K562 (cell line): ENCODE measurements around the gene SEC14L3. TPM values are rescaled to one million over a fixed set of nuclear protein-coding genes. Genes with fewer than 3 reads are reported as not detected.

Source experiments
- POLR2B ChIP-seq: fragments of 450-650 bp; IDR thresholded peaks from 2 replicates; pipeline ENCODE4 v1.6.1; 2018; ENCODE audit warnings: low read depth; ENCODE audit not compliant: partially characterized antibody
- POLR2H ChIP-seq: IDR thresholded peaks from 2 replicates; pipeline ENCODE4 v1.6.1; 2016; ENCODE audit warnings: missing genetic modification characterization, low read depth, mild to moderate bottlenecking, control low read depth, missing compliant biosample characterization, moderate library complexity
- RB1 ChIP-seq: fragments of 450-650 bp; IDR thresholded peaks from 2 replicates; pipeline ENCODE4 v1.6.1; 2017; ENCODE audit warnings: low read depth, mild to moderate bottlenecking
- SMAD4 ChIP-seq: fragments of 250-450 bp; sonication (Bioruptor Pico); conservative IDR thresholded peaks from 2 replicates; pipeline ENCODE4 v1.8.0; 2021; ENCODE audit warnings: inconsistent platforms, mild to moderate bottlenecking, moderate library complexity
- polyA plus RNA-seq, 8 experiments: library from polyadenylated mRNA; depleted of rRNA in 4 of 8; stranded (reverse) in 5 of 8; unstranded in 3 of 8; fragments of >200 nt; fragmentation: Nextera tagmentation in 2 of 8; fragmentation: Illumina TruSeq in 1 of 8; extraction: Ambion mirVana in 2 of 8; extraction: Trizol in 1 of 8; gene quantifications; 2 replicates each; pipeline versions ENCODE4 v1.2.1 to v1.2.3, GENCODE V29; 2011 to 2014; ENCODE audit warnings: inconsistent platforms in 1 of 8, missing spikeins in 1 of 8
- total RNA-seq, 7 experiments: library from RNA; depleted of rRNA in 6 of 7; stranded (reverse); fragments of >200 nt in 6 of 7; fragmentation: Illumina TruSeq in 2 of 7; extraction: Trizol in 2 of 7; gene quantifications; 2 replicates each; pipeline versions ENCODE4 v1.2.1 to v1.2.3, GENCODE V29; 2011 to 2021; ENCODE audit warnings: low replicate concordance in 1 of 7
- TF ChIP-seq, protein P1 (sequence below): fragments of 450-650 bp; IDR thresholded peaks from 2 replicates; pipeline ENCODE4 v1.6.1; 2017; ENCODE audit warnings: antibody characterized with exemption, mild to moderate bottlenecking
- TF ChIP-seq, protein P2 (sequence below): sonication (generic); formaldehyde crosslinking; IDR thresholded peaks from 2 replicates; pipeline ENCODE4 v1.8.0; 2022; ENCODE audit warnings: mild to moderate bottlenecking, missing genetic modification reagents
- TF ChIP-seq, protein P3 (sequence below), 2 experiments: fragments of 200-800 bp in 1 of 2; sonication (Bioruptor generic) in 1 of 2; sonication (generic) in 1 of 2; formaldehyde crosslinking in 1 of 2; IDR thresholded peaks in 1 of 2; conservative IDR thresholded peaks in 1 of 2; 2 replicates each; pipeline versions ENCODE4 v1.5.0 to v1.6.1; 2016 to 2020; ENCODE audit warnings: missing compliant biosample characterization in 1 of 2, missing genetic modification characterization in 1 of 2, missing genetic modification reagents in 1 of 2
- TF ChIP-seq, protein P4 (sequence below), 3 experiments: fragments of 200-800 bp in 1 of 3; fragments of 250-450 bp in 1 of 3; fragments of 450-650 bp in 1 of 3; sonication (Bioruptor Pico) in 1 of 3; sonication (Bioruptor generic) in 1 of 3; formaldehyde crosslinking in 1 of 3; IDR thresholded peaks; 2 replicates each; pipeline versions ENCODE4 v1.6.1 to v1.8.0; 2016 to 2022; ENCODE audit warnings: mild to moderate bottlenecking in 2 of 3, missing genetic modification characterization in 2 of 3, missing compliant biosample characterization in 1 of 3, moderate library complexity in 1 of 3

SEC14L3 gene
- total and polyA plus RNA-seq, 9 of the 15 experiments (the other 6 are each of a cell fraction or from before 2014, with no cell fraction given), result not detected

DNA sequence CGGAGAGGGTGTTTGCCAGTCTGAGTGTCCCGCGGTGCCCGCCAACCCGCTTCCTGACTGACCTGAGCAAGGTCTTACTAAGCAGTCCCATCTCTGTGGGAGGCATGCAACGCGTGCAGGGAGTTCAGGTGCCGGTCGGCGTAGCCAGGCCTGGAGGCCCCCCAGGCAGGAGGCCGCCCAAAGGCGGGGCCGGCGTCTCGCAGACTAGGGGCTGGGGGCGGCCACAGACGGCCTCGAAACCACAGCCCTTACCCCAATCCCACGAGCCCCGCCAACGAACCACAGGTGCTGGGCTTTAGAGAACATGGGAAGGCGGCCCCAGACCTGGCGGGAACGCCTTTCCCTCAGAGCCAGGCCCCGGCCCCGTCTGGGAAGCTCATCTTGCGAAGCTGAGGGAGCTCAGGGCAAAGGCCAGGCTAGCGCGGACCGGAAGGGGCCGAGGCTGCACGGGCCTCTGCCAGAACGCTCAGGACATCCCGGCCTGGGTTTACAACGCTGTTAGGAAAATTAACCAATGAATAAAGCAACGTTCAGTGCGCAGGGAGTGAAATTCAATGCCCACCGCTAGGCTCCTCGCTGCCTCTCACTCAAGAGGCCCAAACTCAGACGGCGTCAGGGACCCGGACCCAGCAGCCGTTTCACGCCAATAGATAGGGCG lies 48.4 kb downstream of the SEC14L3 start (continued):
- TF ChIP-seq, protein P1, sequence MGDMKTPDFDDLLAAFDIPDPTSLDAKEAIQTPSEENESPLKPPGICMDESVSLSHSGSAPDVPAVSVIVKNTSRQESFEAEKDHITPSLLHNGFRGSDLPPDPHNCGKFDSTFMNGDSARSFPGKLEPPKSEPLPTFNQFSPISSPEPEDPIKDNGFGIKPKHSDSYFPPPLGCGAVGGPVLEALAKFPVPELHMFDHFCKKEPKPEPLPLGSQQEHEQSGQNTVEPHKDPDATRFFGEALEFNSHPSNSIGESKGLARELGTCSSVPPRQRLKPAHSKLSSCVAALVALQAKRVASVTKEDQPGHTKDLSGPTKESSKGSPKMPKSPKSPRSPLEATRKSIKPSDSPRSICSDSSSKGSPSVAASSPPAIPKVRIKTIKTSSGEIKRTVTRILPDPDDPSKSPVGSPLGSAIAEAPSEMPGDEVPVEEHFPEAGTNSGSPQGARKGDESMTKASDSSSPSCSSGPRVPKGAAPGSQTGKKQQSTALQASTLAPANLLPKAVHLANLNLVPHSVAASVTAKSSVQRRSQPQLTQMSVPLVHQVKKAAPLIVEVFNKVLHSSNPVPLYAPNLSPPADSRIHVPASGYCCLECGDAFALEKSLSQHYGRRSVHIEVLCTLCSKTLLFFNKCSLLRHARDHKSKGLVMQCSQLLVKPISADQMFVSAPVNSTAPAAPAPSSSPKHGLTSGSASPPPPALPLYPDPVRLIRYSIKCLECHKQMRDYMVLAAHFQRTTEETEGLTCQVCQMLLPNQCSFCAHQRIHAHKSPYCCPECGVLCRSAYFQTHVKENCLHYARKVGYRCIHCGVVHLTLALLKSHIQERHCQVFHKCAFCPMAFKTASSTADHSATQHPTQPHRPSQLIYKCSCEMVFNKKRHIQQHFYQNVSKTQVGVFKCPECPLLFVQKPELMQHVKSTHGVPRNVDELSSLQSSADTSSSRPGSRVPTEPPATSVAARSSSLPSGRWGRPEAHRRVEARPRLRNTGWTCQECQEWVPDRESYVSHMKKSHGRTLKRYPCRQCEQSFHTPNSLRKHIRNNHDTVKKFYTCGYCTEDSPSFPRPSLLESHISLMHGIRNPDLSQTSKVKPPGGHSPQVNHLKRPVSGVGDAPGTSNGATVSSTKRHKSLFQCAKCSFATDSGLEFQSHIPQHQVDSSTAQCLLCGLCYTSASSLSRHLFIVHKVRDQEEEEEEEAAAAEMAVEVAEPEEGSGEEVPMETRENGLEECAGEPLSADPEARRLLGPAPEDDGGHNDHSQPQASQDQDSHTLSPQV, result peak; percentile 54
- TF ChIP-seq POLR2H (tag) (peak; percentile 45; the same call in 1 of the 2 replicates), RB1 (peak; percentile 38; the same call in 1 of the 2 replicates), POLR2B (peak; percentile 80), SMAD4 (0 out of 2 replicates have a peak, but pooled peaks have one; percentile 22)
- TF ChIP-seq, protein P2, sequence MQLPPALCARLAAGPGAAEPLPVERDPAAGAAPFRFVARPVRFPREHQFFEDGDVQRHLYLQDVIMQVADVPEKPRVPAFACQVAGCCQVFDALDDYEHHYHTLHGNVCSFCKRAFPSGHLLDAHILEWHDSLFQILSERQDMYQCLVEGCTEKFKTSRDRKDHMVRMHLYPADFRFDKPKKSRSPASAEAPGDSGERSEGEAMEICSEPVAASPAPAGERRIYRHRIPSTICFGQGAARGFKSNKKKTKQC, result 0 out of 2 replicates have a peak, but pooled peaks have one; percentile 67
- TF ChIP-seq, protein P3, sequence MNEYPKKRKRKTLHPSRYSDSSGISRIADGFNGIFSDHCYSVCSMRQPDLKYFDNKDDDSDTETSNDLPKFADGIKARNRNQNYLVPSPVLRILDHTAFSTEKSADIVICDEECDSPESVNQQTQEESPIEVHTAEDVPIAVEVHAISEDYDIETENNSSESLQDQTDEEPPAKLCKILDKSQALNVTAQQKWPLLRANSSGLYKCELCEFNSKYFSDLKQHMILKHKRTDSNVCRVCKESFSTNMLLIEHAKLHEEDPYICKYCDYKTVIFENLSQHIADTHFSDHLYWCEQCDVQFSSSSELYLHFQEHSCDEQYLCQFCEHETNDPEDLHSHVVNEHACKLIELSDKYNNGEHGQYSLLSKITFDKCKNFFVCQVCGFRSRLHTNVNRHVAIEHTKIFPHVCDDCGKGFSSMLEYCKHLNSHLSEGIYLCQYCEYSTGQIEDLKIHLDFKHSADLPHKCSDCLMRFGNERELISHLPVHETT (CRISPR knock-in tag; conservative IDR thresholded peaks at IDR 0.05 in 1 of 2, IDR thresholded peaks at IDR 0.05 in 1 of 2), result peak in 1 of 2 experiments; percentile 20; a peak in 1 of 4 replicates
- TF ChIP-seq, protein P4, sequence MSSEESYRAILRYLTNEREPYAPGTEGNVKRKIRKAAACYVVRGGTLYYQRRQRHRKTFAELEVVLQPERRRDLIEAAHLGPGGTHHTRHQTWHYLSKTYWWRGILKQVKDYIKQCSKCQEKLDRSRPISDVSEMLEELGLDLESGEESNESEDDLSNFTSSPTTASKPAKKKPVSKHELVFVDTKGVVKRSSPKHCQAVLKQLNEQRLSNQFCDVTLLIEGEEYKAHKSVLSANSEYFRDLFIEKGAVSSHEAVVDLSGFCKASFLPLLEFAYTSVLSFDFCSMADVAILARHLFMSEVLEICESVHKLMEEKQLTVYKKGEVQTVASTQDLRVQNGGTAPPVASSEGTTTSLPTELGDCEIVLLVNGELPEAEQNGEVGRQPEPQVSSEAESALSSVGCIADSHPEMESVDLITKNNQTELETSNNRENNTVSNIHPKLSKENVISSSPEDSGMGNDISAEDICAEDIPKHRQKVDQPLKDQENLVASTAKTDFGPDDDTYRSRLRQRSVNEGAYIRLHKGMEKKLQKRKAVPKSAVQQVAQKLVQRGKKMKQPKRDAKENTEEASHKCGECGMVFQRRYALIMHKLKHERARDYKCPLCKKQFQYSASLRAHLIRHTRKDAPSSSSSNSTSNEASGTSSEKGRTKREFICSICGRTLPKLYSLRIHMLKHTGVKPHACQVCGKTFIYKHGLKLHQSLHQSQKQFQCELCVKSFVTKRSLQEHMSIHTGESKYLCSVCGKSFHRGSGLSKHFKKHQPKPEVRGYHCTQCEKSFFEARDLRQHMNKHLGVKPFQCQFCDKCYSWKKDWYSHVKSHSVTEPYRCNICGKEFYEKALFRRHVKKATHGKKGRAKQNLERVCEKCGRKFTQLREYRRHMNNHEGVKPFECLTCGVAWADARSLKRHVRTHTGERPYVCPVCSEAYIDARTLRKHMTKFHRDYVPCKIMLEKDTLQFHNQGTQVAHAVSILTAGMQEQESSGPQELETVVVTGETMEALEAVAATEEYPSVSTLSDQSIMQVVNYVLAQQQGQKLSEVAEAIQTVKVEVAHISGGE (CRISPR knock-in tag; IDR thresholded peaks at IDR 0.05), result peak in 1 of 3 experiments; percentile 19; a peak in 1 of 6 replicates
